GM06990 (cell line): ENCODE measurements around the gene IFITM2.
"Not testable (repeated sequence)": the region's sequence is repeated elsewhere in the genome, so short reads cannot be mapped to it uniquely, and the experiment has no call there.

Source experiments
- DNase-seq: peaks from one replicate; pipeline ENCODE4 v3.0.0-alpha.2; 2011; ENCODE audit not compliant: insufficient read length; ENCODE audit errors: extremely low read depth
- H3K27me3 ChIP-seq: replicated peaks from 2 replicates; pipeline ENCODE4 v1.6.0; 2011; ENCODE audit warnings: low read length; ENCODE audit not compliant: control insufficient read depth, insufficient read depth
- H3K36me3 ChIP-seq: 2 replicates; pipeline ENCODE4 v1.5.1; 2011; ENCODE audit warnings: low read length; ENCODE audit not compliant: control insufficient read depth, insufficient read depth
- H3K4me3 ChIP-seq: replicated peaks from 2 replicates; pipeline ENCODE4 v1.5.1; 2011; ENCODE audit warnings: low read depth, mild to moderate bottlenecking, control low read depth, low read length
- TF ChIP-seq, protein P1 (sequence below): IDR thresholded peaks from 2 replicates; pipeline ENCODE4 v1.5.1; 2011; ENCODE audit warnings: low read length, control low read depth, mild to moderate bottlenecking, inconsistent platforms; ENCODE audit not compliant: insufficient read depth, poor library complexity, severe bottlenecking

IFITM2 gene

DNA sequence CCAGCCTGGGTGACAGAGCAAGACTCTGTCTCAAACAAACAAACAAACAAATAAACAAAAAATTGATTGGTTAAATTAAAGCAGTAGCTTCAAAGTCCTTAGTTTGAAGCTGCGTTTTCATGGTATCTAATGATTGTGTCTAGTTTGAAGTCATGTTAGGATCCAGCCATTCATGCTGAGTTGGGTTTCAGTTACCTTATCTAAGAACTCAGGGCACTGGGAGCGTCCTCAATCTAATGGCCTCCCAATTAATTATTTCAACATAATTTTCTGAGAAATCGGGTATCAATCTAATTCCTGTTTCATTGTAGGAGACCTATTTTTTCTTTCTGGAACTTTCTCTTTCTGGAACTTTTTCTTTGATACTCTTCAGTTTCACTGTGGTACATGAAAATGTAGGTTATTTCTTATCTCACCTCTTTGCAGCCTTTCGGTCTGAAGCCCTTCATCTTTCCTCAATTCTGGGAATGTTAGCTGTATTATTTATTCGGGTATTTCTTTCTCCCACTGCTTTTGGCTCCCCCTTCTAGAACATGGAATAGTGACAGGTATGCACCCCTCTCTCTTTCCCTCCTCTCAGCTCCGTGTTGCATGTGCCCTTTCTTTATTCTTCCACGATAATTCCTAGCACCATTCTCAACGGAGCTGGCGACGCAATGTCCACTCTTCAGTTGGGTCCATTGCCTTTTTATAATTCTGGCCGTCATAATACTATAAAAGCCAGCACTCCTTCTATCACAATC, 37.4 kb downstream of the IFITM2 start:
- TF ChIP-seq, protein P1, sequence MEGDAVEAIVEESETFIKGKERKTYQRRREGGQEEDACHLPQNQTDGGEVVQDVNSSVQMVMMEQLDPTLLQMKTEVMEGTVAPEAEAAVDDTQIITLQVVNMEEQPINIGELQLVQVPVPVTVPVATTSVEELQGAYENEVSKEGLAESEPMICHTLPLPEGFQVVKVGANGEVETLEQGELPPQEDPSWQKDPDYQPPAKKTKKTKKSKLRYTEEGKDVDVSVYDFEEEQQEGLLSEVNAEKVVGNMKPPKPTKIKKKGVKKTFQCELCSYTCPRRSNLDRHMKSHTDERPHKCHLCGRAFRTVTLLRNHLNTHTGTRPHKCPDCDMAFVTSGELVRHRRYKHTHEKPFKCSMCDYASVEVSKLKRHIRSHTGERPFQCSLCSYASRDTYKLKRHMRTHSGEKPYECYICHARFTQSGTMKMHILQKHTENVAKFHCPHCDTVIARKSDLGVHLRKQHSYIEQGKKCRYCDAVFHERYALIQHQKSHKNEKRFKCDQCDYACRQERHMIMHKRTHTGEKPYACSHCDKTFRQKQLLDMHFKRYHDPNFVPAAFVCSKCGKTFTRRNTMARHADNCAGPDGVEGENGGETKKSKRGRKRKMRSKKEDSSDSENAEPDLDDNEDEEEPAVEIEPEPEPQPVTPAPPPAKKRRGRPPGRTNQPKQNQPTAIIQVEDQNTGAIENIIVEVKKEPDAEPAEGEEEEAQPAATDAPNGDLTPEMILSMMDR: no peak
- H3K4me3 ChIP-seq: no peak overlapping the region
- no peak for DNase-seq
- no peaks in the 10 kb centered on the region for H3K36me3 ChIP-seq
- no peaks in the 10 kb centered on the region for H3K27me3 ChIP-seq

DNA sequence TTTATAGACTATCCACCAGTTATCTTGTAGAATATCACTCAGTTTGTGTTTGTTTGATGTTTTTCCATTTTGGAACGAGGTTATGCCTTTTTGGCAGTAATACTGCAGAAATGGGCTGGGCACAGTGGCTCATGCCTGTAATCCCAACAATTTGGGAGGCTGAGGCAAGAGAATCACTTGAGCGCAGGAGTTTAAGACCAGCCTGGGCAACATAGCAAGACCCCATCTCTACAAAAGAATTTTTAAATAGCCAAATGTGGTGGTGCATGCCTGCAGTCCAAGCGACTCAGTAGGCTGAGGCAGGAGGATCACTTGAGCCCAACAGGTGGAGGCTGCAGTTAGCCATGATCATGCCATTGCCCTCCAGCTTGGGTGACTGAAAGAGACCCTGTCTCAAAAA, 38.9 kb downstream of the IFITM2 start:
- TF ChIP-seq, protein P1: no peak
- H3K27me3 ChIP-seq: no peaks in the 10 kb centered on the region
- H3K36me3 ChIP-seq: no peaks in the 10 kb centered on the region
- no peak overlapping the region for H3K4me3 ChIP-seq
- DNase-seq: no peak

DNA sequence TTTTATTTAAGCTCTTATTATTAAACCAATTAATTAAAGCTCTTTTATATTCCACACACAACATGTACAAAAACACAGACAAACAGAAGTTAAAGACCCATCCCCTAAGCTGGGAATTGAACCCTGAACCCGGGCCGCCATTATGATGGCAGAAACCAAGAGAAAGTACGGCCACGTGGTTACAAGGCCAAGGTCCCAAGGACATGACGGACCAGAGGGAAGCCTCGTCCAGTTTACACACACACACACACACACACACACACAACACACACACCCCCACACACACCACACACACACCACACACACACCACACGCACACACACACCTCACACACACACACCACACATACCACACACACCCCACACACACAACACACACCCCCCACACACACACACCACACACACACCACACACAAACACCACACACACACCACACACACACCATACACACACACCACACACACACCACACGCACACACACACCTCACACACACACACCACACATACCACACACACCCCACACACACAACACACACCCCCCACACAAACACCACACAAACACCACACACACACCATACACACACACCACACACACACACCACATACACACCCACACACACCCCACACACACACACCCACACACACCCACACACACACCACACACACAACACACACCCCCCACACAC, 41.8 kb downstream of the IFITM2 start:
- not testable (repeated sequence) for H3K4me3 ChIP-seq, H3K36me3 ChIP-seq, DNase-seq, H3K27me3 ChIP-seq

DNA sequence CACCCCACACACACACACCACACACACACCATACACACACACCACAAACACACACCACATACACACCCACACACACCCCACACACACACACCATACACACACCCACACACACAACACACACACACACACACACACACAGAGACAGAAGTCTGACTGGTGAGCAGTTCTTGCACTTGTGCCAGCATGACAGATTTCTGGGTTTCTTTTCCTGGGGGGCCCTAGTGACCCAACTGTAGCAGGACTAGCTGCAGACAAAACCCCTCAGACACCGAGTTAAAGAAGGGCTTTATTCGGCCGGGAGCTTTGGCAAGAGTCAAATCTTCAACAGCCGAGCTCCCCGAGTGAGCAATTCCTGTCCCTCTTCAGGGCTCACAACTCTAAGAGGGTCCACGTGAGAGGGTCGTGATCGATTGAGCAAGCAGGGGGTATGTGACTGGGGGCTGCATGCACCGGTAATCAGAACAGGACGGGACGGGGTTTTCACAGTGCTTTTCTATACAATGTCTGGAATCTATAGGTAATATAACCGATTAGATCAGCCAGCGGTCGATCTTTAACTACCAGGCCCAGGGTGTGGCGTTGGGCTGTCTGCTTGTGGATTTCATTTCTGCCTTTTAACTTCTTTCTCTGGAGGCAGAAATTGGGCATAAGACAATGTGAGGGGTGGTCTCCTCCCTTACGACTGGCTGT, 42.6 kb downstream of the IFITM2 start:
- not testable (repeated sequence) for H3K27me3 ChIP-seq, DNase-seq, H3K36me3 ChIP-seq, H3K4me3 ChIP-seq

DNA sequence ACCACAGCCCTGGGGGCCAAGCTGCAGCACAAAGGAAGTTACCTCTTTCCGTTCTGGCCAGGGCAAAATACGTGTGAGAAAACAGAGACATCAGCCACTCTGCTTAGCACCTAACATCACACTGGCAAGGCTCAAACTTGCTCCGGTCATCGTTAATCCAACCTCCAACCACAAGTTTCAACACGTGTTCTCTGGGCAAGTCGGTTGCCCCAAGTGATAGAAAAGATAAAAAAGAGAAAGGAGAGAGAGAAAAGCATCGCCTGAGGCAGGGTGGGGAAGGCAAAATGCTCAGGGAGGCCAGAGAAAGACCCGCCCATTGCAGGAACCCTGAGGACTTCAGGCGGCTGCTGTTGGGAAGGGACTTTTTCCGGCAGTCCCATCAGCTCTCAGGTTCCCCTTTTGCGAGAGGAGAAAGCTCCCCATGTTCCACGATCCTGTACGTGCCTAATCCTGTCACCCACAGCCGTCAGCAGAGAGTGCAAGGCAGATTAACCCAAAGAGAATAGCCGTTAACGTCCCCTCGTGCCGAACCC, 43.2 kb downstream of the IFITM2 start:
- Histone ChIP-seq H3K27me3 (no peaks in the 10 kb centered on the region), H3K4me3 (no peak overlapping the region), H3K36me3 (no peaks in the 10 kb centered on the region)
- TF ChIP-seq, protein P1: no peak
- DNase-seq: peak; percentile 50

DNA sequence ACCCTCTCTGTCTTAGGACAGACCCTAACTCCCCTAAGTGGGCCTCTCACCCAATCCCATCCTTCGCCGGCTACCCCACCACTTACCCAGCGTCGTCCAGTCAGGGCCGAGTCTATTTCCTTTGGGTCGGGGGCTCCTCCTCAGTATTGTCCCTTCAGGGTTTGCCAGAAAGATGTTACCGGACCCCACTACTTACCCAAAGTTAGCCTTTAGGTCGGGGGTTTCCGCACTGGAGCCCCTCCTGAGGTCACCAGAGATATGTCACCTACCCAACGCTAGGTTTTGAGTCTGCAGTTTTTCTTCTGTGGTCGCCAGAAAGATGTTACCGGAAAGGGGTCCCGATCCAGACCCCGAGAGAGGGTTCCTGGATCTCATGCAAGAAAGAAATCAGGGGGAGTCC, 43.8 kb downstream of the IFITM2 start:
- Histone ChIP-seq H3K4me3 (no peak overlapping the region), H3K36me3 (no peaks in the 10 kb centered on the region), H3K27me3 (no peaks in the 10 kb centered on the region)
- TF ChIP-seq, protein P1: no peak
- no peak for DNase-seq
